IPS-NIHi7 (cell line): ENCODE data around the gene GMPR2.

Experiments
- DNase-seq: peaks from one replicate; pipeline ENCODE4 v3.0.0; 2012; ENCODE audit warnings: mixed read lengths; ENCODE audit errors: extremely low spot score

The GMPR2 gene

DNA sequence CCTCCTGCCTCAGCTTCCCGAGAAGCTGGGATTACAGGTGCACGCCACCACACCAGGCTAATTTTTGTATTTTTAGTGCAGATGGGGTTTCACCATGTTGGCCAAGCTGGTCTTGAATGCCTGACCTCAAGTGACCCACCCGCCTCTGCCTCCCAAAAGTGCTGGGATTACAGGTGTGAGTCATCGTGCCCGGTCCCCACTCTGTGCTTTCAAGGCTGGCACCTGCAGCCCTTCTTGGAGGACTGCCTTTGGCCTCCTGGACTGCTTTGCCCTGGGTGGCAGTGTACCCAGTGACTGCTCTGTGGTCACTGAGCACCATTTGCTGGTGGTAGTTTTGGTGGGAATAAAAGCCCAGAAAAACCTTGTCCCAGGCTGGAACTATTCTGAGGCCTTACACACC lies 54.3 kb downstream of the GMPR2 start:
- no peak for DNase-seq
